Umbilical cord (tissue), 2 donors: ENCODE results near the gene KCTD7. TPM values are rescaled to one million over a fixed set of nuclear protein-coding genes. Genes with fewer than 3 reads are reported as not detected.
A peak's percentile ranks its signal among the peaks of the same experiment; 100 is the strongest.
"Not testable (repeated sequence)": the region's sequence is repeated elsewhere in the genome, so short reads cannot be mapped to it uniquely, and the experiment has no call there.

Experiments
- DNase-seq: peaks from one replicate; pipeline ENCODE4 v3.0.0-alpha.2; 2015; ENCODE audit warnings: low spot score
- total RNA-seq: library from RNA; depleted of rRNA; stranded (reverse); fragments of >200 nt; gene quantifications from one replicate; pipeline ENCODE4 v1.2.3, GENCODE V29; 2014; ENCODE audit warnings: low replicate concordance; ENCODE audit not compliant: insufficient read depth

Gene KCTD7
- 12.0 TPM for total RNA-seq

DNA sequence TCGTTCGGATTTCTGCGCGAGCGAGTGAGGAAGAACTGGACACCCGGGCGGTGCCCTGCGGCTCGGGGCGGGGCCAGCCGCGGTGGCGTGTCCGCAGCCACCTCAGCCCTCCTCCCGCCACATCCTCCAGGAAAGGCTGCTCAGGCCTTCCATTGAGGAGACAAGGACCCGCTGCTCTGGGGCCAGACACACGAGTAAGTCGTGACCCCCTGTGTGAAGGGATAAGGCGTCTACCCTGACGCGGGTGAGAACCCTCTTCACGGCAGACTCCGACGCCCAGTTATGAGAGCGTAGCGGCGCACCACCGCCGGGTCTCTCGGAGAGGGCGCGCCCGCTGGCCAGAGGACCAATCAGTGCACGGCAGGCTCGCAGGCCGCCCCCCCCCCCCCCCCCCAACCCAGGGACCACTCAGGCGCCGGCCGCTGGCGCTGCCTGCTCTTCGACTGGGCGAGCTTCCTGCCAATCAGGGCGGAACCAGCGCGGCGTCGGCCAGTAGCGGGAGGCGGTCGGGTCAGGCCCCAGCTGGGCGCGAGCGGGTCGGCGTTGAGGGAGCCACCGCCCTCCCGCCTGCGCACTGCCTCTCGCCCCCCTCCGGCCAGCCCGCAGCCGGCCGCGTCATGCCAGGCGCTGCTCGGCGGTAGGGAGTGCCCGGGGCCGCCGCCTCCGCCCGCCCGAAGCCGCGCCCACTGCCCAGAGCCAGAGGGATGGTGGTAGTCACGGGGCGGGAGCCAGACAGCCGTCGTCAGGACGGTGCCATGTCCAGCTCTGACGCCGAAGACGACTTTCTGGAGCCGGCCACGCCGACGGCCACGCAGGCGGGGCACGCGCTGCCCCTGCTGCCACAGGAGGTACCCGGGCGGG is at the start of gene KCTD7:
Gene KCTD7, plus strand, starts transcription at position 521 of the 861 bp plus-strand sequence. Its CDS starts 184 bp downstream, at position 705.
- peak; percentile 99 for DNase-seq

DNA sequence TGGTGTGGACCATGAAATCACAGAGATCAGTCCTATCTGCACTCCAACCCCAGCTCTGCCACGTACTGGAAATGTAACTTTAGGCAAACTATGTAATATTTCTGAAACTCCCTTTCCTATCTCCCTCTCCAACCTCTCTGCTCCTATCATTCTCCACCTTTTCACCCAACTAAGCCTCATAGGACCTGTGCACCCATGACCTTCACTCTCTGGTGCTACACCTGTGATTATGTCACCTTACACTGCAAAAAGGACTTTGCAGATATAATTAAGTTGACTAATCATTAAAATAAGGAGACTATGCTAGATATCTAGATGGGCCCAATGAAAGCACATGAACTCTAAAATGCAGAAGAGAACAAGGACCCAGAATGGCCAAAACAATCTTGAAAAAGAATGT is 48.3 kb upstream of the KCTD7 start:
- DNase-seq, result not testable (repeated sequence)

DNA sequence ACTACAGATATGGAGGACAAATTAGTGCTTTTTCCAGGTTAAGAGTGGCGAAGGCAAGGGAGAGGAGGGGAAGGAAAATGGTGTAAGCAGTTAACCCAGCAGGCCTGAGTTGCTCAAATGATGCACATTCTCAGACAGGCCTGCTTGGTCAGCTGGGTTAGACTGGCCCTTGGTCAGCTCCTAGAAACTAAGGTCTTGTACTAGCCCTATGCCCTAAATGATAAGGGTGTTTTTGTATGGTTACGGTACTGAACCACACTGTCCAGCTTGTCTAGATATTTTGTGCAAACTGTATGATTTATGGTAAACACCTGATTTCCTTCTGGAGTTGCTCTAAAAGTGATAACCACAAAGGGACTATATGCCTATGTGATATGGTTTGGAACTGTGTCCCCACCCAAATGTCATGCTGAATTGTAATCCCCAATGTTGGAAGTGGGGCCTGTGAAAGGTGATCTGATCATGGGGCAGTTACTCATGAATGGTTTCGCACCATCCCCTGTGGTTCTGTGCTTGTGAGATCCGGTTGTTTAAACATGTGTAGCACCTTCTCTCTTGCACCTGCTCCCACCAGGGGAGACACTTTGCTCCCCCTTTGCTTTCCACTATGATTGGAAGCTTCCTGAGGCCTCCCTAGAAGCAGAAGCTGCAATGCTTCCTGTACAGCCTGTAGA is 45.7 kb upstream of the KCTD7 start:
- DNase-seq, result not testable (repeated sequence)

DNA sequence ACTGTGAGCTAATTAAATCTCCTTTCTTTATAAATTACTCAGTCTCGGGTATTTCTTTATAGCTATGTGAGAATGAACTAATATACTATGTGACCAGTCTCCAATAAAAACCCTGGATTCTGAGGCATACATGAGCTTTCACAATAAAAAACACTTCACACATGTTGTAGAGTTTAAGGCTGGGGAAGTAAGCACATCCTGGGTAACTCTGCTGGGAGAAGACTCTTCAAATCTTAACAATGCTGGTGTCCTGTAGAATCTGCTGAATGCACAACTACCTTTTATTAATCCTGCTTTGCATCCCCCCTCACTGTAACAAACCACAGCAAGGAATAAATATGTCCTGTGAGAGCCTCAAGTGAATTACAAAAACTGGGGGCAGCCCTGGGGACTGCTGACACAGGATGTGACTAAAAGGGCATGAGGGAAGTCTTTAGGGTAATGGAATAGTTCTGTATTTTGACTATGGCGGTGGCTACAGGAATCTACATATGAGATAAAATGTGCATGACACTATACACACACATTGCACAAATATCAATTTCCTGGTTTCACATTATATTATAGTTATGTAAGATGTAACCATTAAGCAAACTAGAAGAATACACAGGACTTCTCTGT is 45.1 kb upstream of the KCTD7 start:
- DNase-seq, result no peak

DNA sequence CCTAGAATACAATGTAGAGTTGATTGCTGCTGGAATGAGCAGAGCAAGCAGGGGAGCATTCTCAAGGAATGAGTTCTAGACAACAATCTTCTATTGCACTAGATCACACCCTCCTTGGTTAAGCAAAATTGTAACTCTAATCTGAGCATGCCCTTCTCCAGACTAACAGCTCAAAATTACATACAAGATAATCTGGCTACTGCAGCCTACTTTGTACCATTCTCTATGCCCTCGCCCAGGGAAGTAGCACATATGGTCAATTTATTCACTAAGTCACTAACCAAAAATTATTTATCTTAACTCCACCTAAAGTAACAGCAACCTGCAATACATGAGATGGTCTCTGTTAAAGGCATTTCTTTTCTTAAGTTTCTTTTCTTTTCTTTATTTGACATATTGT is 42.5 kb upstream of the KCTD7 start:
- DNase-seq, result no peak

DNA sequence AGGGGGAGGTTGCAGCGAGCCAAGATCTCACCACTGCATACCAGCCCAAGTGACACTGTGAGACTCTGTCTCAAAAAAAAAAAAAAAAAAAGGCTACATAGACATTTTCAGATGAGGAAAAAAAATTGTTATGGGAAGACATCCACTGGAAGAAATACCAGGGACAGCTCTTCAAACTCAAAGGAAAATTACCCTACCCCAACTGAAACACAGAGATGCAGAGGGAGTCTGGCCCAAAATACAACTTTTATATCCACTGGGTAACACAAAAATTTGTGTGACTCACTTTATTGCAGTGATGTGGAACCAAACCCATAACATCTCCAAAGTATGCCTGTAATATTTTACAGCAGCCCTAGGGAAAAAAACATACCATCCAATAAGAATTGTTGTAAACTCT is 40.5 kb upstream of the KCTD7 start:
- DNase-seq, result not testable (repeated sequence)

DNA sequence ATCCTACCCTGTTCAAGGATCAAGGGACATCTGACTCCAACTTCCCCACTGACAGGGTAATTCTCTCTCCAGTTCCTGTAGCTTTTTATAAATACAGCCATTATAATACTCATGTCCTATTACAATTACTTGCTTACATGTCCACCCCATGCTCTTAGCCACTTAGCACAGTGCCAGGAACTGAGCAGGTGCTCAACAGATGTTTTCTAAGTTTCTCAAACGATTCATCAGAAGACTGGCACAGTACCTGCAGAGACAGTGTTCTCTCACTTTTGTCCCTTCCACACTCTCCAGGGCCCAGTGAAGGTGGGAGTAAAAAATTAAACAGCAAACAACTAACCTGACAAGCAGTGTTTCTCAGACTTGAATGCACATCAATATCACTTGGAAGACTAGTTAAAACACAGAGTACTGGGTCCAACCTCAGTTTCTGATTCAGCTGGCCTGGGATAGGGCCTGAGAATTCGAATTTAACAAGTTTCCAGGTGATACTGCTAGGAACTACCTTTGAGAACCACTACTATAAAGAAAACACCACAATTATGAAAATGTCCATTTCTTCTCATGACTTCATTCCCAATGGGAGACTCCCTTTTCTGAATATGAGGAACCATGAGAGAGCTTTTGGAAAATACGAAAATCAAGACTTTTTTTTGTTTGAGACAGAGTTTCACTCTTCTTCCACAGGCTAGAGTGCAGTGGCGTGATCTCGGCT is 39.7 kb upstream of the KCTD7 start:
- DNase-seq, result not testable (repeated sequence)

DNA sequence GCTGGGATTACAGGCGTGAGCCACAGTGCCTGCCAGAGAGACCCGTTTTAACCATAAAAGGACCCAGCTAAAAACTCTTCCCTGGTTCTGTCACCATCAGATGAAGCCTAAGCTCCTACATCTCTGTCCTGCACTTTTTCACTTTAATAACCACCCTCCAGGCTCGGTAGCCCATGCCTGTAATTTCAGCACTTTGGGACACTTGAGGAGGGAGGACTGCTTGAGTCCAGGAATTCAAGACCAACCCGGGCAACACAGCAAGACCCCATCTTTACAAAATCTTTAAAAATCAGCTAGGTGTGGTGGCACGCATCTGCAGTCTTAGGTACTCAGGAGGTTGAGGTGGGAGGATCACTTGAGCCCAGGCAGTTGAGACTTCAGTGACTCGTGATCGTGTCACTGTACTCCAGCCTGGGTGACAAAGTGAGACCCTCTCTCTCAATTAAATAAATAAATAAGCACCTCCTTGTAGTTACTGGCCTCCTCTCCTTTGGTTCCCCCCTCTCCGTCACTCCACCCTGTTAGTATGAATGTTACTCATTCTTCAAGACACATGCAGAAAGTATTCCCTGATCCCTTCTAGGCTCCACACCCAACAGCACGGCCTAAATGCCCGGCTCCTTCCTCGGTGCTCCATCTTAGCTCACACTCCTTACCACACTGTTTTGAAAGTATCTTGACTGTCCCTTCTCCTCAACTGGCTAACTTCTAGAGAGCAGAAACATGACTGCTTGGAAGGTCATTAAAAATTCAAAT is 38.2 kb upstream of the KCTD7 start:
- peak; percentile 70 for DNase-seq

DNA sequence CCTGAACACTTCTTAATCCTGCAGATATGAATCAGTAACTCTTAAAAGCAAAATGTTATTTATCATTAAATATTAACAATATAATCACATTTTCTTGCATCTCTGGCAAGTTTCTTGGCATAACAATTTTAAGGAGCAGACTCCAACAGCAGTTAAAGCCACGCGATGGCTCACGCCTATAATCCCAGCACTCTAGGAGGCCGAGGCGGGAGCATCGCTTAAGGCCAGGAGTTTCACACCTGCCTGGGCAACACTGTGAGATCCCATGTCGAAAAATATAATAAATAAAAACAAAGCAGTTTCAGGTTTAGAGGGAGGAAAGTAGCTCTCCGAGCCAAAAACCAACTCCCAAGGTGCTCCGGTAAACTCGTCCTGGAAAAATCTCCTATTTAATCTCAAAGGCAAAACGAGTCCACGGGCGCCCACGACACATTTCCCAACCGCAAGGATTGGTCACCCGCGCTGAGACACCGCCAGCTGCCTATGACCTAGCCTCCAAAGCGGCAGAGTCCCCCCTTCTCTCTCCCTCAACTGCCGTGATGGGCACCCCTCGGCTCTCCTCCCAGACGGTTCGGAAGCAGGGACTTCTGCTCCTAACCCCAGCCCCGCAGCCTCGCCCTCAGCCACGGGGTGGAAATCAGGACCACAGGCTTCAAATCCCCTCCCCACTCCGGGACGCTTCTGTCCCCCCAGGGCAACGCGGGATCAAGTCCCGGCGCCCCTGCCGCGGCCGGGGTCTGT is 37.5 kb upstream of the KCTD7 start:
- DNase-seq, result peak; percentile 27

DNA sequence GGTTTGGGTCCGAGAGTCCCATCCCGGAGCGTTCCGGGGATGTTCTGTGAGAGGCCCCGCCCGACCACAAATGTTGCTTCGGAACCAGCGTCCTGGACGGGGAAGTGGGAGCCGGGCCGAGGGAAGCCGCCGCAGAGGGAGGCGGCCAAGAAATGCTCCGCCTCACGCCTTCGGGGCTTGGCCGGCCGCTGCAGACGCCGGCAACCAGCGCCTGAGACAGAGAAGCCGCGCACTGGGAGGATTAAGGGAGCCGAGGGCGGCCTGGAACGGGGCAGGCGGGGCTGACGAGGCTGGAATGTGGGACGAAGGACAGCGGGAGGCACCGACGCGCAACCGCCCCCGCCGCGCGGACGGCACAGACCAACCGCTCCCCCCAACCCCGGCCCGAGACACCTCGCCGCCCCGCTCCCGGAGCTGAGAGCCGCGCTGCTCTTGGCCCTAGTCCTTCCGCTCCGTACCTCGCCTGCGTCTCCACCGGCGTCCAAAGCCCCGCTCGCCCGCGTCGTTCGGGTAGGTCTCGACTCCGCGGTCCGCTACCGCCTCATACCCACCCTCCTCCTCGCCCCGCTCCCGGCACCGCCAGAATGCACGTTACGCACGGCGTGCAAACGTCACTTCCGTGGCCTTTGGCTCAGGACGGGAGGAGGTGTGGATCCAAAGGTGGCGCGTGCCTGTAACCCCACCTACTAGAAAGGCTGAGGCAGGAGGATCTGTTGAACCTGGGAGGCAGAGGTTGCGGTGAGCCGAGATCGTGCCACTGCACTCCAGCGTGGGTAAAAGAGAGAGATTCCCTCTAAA is 36.7 kb upstream of the KCTD7 start:
- DNase-seq, result peak; percentile 97

DNA sequence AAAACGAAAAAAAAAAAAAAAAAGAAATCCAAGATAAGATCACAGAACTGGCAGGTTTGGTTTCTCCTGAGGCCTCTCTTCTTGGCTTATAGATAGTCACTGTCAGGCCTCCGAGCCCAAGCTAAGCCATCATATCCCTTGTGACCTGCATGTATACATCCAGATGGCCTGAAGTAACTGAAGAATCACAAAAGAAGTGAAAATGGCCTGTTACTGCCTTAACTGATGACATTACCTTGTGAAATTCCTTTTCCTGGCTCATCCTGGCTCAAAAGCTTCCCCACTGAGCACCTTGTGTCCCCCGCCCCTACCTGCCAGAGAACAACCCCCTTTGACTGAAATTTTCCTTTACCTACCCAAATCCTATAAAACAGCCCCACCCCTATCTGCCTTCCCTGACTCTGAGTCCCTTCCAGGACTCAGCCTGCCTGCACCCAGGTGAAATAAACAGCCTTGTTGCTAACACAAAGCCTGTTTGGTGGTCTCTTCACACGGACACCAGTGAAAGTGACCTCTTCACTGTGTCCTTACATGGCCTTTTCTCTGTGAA is 36.0 kb upstream of the KCTD7 start:
- not testable (repeated sequence) for DNase-seq

DNA sequence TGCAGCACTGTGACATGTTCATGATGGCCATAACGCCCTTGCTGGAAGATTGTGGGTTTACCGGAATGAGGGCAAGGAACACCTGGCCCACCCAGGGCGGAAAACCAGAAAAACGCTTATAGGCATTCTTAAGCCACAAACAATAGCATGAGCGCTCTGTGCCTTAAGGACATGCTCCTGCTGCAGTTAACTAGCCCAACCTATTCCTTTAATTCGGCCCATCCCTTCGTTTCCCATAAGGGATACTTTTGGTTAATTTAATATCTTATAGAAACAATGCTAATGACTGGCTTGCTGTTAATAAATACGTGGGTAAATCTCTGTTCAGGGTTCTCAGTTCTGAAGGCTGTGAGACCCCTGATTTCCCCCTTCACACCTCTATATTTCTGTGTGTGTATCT is 34.6 kb upstream of the KCTD7 start:
- not testable (repeated sequence) for DNase-seq

DNA sequence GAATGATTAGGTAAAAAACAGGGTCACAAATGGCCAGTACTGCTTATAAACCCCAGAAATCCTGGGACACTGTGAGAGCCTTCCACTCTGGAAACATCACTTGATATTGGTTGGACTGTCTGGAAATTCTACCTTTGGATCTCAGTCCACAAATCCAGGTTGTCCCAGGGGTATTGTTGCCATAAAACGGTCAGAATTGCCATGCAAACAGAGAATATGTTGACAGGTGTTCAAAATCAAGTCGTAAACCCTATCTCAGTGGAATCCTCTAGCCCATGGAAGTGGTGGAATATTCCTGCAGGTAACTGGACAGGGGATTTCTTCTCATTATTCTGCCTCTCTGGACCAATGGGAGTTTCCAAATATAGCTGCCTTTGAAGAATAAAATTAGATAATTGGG is 31.2 kb upstream of the KCTD7 start:
- DNase-seq, result no peak

DNA sequence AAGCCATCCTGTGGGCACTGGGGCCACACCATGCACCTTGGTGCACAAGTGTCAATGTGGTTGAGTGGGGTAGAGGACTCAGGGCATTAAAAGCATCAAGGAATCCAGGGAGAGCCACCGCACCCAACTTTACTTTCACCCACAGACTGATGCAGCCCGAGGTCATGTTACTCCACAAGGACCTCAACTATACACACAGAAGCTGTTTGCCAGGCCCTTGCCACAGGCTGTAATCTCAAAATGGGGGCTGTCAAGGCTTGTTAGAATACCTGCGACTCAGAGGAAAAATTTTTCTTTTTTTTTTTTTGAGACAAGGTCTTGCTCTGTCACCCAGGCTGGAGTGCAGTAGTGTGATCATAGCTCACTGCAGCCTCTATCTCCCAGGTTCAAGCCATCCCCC is 26.5 kb upstream of the KCTD7 start:
- DNase-seq, result no peak

DNA sequence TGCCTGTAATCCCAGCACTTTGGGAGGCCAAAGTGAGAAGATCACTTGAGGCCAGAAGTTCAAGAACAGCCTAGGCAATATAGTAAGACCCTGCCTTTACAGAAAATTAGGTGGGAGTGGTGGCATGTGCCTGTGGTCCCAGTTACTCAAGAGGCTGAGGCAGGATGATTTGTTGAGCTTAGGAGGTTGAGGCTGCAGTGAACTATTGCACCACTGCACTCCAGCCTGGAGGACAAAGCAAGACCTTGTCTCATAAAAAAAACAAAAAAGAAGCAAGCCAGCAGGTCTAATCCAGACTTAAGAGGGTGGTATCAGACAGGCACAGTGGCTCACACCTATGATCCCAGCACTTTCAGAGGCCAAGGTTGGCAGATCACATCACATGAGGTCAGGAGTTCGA is 24.5 kb upstream of the KCTD7 start:
- no peak for DNase-seq

DNA sequence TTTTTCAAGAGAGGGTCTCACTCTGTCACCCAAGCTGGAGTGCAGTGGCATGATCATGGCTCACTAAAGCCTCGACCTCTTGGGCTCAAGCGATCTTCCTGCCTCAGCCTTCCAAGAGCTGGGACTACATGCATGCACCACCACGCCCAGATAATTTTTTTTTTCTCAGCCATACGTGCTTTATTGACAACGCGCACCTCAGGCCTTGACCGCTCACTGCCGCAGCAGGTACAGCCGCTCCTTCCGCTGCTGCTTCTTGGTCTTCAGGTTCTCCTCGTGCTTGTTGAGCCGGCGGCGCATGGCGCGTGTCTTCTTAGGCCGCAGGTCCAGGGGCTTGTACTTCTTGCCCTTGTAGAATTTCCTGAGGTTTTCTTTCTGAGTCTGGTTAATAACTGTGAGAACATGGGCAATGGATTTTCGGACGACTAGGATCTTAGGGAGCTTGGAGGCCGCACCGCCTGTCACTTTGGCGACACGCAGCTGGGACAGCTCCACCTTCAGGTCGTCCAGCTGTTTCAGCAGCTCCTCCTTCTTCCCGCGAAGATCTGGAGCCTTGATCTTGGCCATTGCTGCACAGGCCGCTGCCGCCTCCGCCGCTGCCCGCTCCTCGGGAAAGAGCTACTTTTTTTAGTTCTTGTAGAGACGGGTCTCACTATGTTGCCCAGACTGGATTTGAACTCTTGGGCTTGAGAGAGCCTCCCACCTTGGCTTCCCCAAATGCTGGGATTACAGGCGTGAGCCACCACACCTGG is 22.0 kb upstream of the KCTD7 start:
- DNase-seq, result not testable (repeated sequence)

DNA sequence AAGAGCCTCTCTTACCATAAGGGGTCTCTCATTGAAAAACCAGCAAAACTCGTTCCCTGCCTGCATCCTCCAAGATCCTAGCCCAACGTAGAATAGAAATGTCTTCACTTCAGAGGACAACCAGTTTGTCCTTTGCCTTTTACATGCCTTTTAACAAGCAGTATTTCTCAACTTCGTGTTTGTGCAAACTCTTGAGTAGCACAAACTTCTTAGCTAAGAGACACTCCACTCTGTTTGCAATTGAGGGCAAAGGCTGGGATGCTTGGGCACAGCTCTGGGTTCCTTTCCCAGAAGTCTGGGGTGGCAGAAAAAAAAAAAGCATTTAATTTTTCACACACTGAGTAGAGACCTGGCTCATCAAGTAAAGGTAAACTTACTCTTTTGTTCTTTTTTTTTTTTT is 19.5 kb upstream of the KCTD7 start:
- no peak for DNase-seq

DNA sequence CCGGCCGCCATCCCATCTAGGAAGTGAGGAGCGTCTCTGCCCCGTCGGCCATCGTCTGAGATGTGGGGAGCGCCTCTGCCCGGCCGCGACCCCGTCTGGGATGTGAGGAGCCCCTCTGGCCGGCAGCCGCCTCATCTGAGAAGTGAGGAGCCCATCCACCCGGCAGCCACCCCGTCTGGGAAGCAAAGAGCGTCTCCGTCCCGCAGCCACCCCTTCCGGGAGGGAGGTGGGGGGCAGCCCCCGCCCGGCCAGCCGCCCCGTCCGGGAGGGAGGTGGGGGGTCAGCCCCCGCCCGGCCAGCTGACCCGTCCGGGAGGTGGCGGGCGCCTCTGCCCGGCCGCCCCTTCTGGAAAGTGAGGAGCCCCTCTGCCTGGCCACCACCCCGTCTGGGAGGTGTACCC is 14.1 kb upstream of the KCTD7 start:
- not testable (repeated sequence) for DNase-seq
